Neural cell (in vitro differentiated cells): ENCODE results near the gene CHRNA4. TPM values are rescaled to one million over a fixed set of nuclear protein-coding genes. Genes with fewer than 3 reads are reported as not detected.

Source experiments
- H2AFZ ChIP-seq: fragments of 200-600, 300-800 bp; sonication (generic), shearing (Covaris generic); 2 replicates; pipeline ENCODE4 v1.6.0; 2014; ENCODE audit warnings: low read depth, mild to moderate bottlenecking, antibody characterized with exemption, low read length, moderate library complexity
- H3F3A ChIP-seq: fragments of 200-600 bp; shearing (Covaris generic); 2 replicates; pipeline ENCODE4 v1.6.1; 2016; ENCODE audit warnings: mild to moderate bottlenecking, moderate library complexity, mixed read lengths, antibody characterized with exemption, low read length; ENCODE audit not compliant: insufficient read depth, poor library complexity, severe bottlenecking
- H3K27ac ChIP-seq: fragments of 200-600, 300-800 bp; sonication (generic), shearing (Covaris generic); 2 replicates; pipeline ENCODE4 v1.5.1; 2014; ENCODE audit warnings: mild to moderate bottlenecking, low read length, moderate library complexity
- H3K27me3 ChIP-seq: fragments of 300-800, 200-600 bp; sonication (generic), shearing (Covaris generic); 2 replicates; pipeline ENCODE4 v1.6.0; 2014; ENCODE audit warnings: mild to moderate bottlenecking, low read depth, low read length, moderate library complexity; ENCODE audit not compliant: insufficient read depth
- H3K36me3 ChIP-seq: fragments of 300-800, 200-600 bp; sonication (generic), shearing (Covaris generic); 2 replicates; pipeline ENCODE4 v1.5.1; 2014; ENCODE audit warnings: mild to moderate bottlenecking, antibody characterized with exemption, low read length, moderate library complexity; ENCODE audit not compliant: insufficient read depth
- H3K4me2 ChIP-seq: fragments of 300-800, 200-600 bp; sonication (generic), shearing (Covaris generic); 2 replicates; pipeline ENCODE4 v1.6.0; 2014; ENCODE audit warnings: mild to moderate bottlenecking, low read length
- H3K4me3 ChIP-seq: fragments of 300-800, 200-600 bp; sonication (generic), shearing (Covaris generic); 2 replicates; pipeline ENCODE4 v1.5.1; 2014; ENCODE audit warnings: mild to moderate bottlenecking, low read length, moderate library complexity
- H3K79me2 ChIP-seq: fragments of 200-600 bp; shearing (Covaris generic); replicated peaks from 2 replicates; pipeline ENCODE4 v1.6.0; 2014; ENCODE audit warnings: mild to moderate bottlenecking, low read length, moderate library complexity; ENCODE audit not compliant: insufficient read depth
- H3K9ac ChIP-seq: fragments of 300-800, 200-600 bp; sonication (generic), shearing (Covaris generic); 2 replicates; pipeline ENCODE4 v1.6.1; 2016; ENCODE audit warnings: mild to moderate bottlenecking, low read length, mixed read lengths
- H3K9me2 ChIP-seq: fragments of 200-600 bp; shearing (Covaris generic); 2 replicates; pipeline ENCODE4 v1.6.1; 2016; ENCODE audit warnings: mild to moderate bottlenecking, low read length, mixed read lengths; ENCODE audit not compliant: insufficient read depth
- H3K9me3 ChIP-seq: fragments of 200-600, 300-800 bp; sonication (generic), shearing (Covaris generic); 2 replicates; pipeline ENCODE4 v1.6.1; 2016; ENCODE audit warnings: mild to moderate bottlenecking, mixed run types, low read length, moderate library complexity, mixed read lengths
- H4K20me1 ChIP-seq: fragments of 200-600 bp; shearing (Covaris generic); 2 replicates; pipeline ENCODE4 v1.6.1; 2016; ENCODE audit warnings: mild to moderate bottlenecking, mixed run types; ENCODE audit not compliant: insufficient read depth
- CTCF ChIP-seq: fragments of 450-650 bp; IDR thresholded peaks from 2 replicates; pipeline ENCODE4 v1.5.1; 2014; ENCODE audit warnings: antibody characterized with exemption, mild to moderate bottlenecking, moderate library complexity; ENCODE audit not compliant: poor library complexity, severe bottlenecking
- EP300 ChIP-seq: fragments of 450-650 bp; conservative IDR thresholded peaks from 2 replicates; pipeline ENCODE4 v1.6.1; 2014; ENCODE audit warnings: antibody characterized with exemption, mild to moderate bottlenecking, moderate library complexity; ENCODE audit not compliant: poor library complexity, severe bottlenecking
- EZH2 ChIP-seq: fragments of 200-600, 300-800 bp; shearing (Covaris generic), sonication (generic); IDR thresholded peaks from 2 replicates; pipeline ENCODE4 v1.6.1; 2014; ENCODE audit warnings: antibody characterized with exemption, low read length, borderline replicate concordance, mild to moderate bottlenecking; ENCODE audit not compliant: insufficient read depth, poor library complexity, severe bottlenecking
- MXI1 ChIP-seq: fragments of 450-650 bp; conservative IDR thresholded peaks from 2 replicates; pipeline ENCODE4 v1.6.1; 2014; ENCODE audit warnings: antibody characterized with exemption, mild to moderate bottlenecking; ENCODE audit not compliant: poor library complexity, severe bottlenecking
- POLR2AphosphoS5 ChIP-seq: IDR thresholded peaks from 2 replicates; pipeline ENCODE4 v1.6.1; 2012
- RAD21 ChIP-seq: fragments of 450-650 bp; conservative IDR thresholded peaks from 2 replicates; pipeline ENCODE4 v1.6.1; 2014; ENCODE audit warnings: antibody characterized with exemption, mild to moderate bottlenecking, moderate library complexity
- REST ChIP-seq: IDR thresholded peaks from 2 replicates; pipeline ENCODE4 v1.6.1; 2012; ENCODE audit warnings: borderline replicate concordance
- SMC3 ChIP-seq: fragments of 450-650 bp; conservative IDR thresholded peaks from 2 replicates; pipeline ENCODE4 v1.6.1; 2014; ENCODE audit warnings: antibody characterized with exemption, mild to moderate bottlenecking, moderate library complexity; ENCODE audit not compliant: poor library complexity
- TAF1 ChIP-seq: IDR thresholded peaks from 2 replicates; pipeline ENCODE4 v1.6.1; 2012; ENCODE audit warnings: low read depth
- polyA plus RNA-seq: library from polyadenylated mRNA; depleted of rRNA; stranded (reverse); fragments of >200 nt; gene quantifications from 2 replicates; pipeline ENCODE4 v1.2.3, GENCODE V29; 2014

Gene CHRNA4
- polyA plus RNA-seq, 1 donor from 2014 or later, result 6.8 TPM

- Histone ChIP-seq H3K79me2 (no peaks in the 10 kb centered on the region), H3F3A (no peaks in the 10 kb centered on the region), H3K4me2 (no peak overlapping the region), H3K27me3 (no peaks in the 10 kb centered on the region), H3K9me2 (no peaks in the 10 kb centered on the region), H3K4me3 (no peak overlapping the region), H3K9me3 (no peaks in the 10 kb centered on the region), H2AFZ (no peak overlapping the region), H3K27ac (no peak overlapping the region), H3K9ac (no peak overlapping the region), H3K36me3 (no peaks in the 10 kb centered on the region), H4K20me1 (no peaks in the 10 kb centered on the region)
- TF ChIP-seq MXI1 (no peak), EZH2 (no peak), REST (no peak), CTCF (no peak), RAD21 (no peak)
These were observed 48.1 kb upstream of the CHRNA4 start for GRCh38 chr20:63409066-63409833.

- H3F3A ChIP-seq, result no peaks in the 10 kb centered on the region
- H3K4me2 ChIP-seq, result no peak overlapping the region
- H3K79me2 ChIP-seq, result no peaks in the 10 kb centered on the region
- no peak for TF ChIP-seq EP300
- no peak for TF ChIP-seq REST
- TF ChIP-seq TAF1, result no peak
- no peak for TF ChIP-seq SMC3
- TF ChIP-seq MXI1, result no peak
- TF ChIP-seq RAD21, result no peak
- TF ChIP-seq CTCF, result no peak
- TF ChIP-seq EZH2, result no peak
- TF ChIP-seq POLR2AphosphoS5, result no peak
- no peaks in the 10 kb centered on the region for H3K27me3 ChIP-seq
- H3K9me2 ChIP-seq, result no peaks in the 10 kb centered on the region
- H3K4me3 ChIP-seq, result no peak overlapping the region
- no peak overlapping the region for H2AFZ ChIP-seq
- no peak overlapping the region for H3K27ac ChIP-seq
- no peak overlapping the region for H3K9ac ChIP-seq
- no peaks in the 10 kb centered on the region for H4K20me1 ChIP-seq
- H3K9me3 ChIP-seq, result no peaks in the 10 kb centered on the region
- H3K36me3 ChIP-seq, result no peaks in the 10 kb centered on the region
These were observed 47.5 kb upstream of the CHRNA4 start for GRCh38 chr20:63408684-63409046.
